H7 (cell line): Measurements from ENCODE around the gene PCDH9. TPM values are rescaled to one million over a fixed set of nuclear protein-coding genes. Genes with fewer than 3 reads are reported as not detected.

Source experiments
- DNase-seq: peaks from one replicate; pipeline ENCODE4 v3.0.0; 2012
- H3K27me3 ChIP-seq: 2 replicates; pipeline ENCODE4 v1.6.0; 2011; ENCODE audit warnings: mild to moderate bottlenecking, low read length; ENCODE audit not compliant: control insufficient read depth, insufficient read depth
- H3K36me3 ChIP-seq: replicated peaks from 2 replicates; pipeline ENCODE4 v1.5.1; 2011; ENCODE audit warnings: low read length; ENCODE audit not compliant: control insufficient read depth, insufficient read depth
- H3K4me3 ChIP-seq: 2 replicates; pipeline ENCODE4 v1.5.1; 2011; ENCODE audit warnings: low read depth, mild to moderate bottlenecking, control low read depth, low read length, moderate library complexity; ENCODE audit not compliant: insufficient read depth
- total RNA-seq: library from RNA; depleted of rRNA; stranded (reverse); fragments of >200 nt; shearing (Covaris generic); gene quantifications from 2 replicates; pipeline ENCODE4 v1.2.3, GENCODE V29; 2014

Gene PCDH9
- total RNA-seq, 1 experiment from 2014 or later: 0.14 TPM

GRCh38 chr13:67158903-67159302 lies 71.2 kb downstream of the PCDH9 start:
- Histone ChIP-seq H3K4me3 (no peak overlapping the region), H3K36me3 (no peaks in the 10 kb centered on the region), H3K27me3 (no peaks in the 10 kb centered on the region)
- no peak for DNase-seq

- no peak for DNase-seq
- no peaks in the 10 kb centered on the region for H3K27me3 ChIP-seq
- H3K4me3 ChIP-seq: no peak overlapping the region
- H3K36me3 ChIP-seq: no peaks in the 10 kb centered on the region
These were observed 73.4 kb downstream of the PCDH9 start for GRCh38 chr13:67156723-67157060.

GRCh38 chr13:67155898-67156722 lies 74.0 kb downstream of the PCDH9 start:
- no peak overlapping the region for H3K4me3 ChIP-seq
- no peaks in the 10 kb centered on the region for H3K36me3 ChIP-seq
- H3K27me3 ChIP-seq: no peaks in the 10 kb centered on the region
- DNase-seq: no peak

GRCh38 chr13:67152085-67152484 lies 78.1 kb downstream of the PCDH9 start:
- Histone ChIP-seq H3K36me3 (no peaks in the 10 kb centered on the region), H3K4me3 (no peak overlapping the region), H3K27me3 (no peaks in the 10 kb centered on the region)
- no peak for DNase-seq

GRCh38 chr13:67151652-67152051 lies 78.5 kb downstream of the PCDH9 start:
- Histone ChIP-seq H3K36me3 (no peaks in the 10 kb centered on the region), H3K27me3 (no peaks in the 10 kb centered on the region), H3K4me3 (no peak overlapping the region)
- no peak for DNase-seq

- no peak overlapping the region for H3K4me3 ChIP-seq
- H3K27me3 ChIP-seq: no peaks in the 10 kb centered on the region
- no peaks in the 10 kb centered on the region for H3K36me3 ChIP-seq
- no peak for DNase-seq
These were observed 79.5 kb downstream of the PCDH9 start for GRCh38 chr13:67150608-67151007.

GRCh38 chr13:67148161-67148571 lies 82.0 kb downstream of the PCDH9 start:
- Histone ChIP-seq H3K4me3 (no peak overlapping the region), H3K27me3 (no peaks in the 10 kb centered on the region), H3K36me3 (no peaks in the 10 kb centered on the region)
- no peak for DNase-seq

GRCh38 chr13:67147342-67148133 lies 82.6 kb downstream of the PCDH9 start:
- H3K36me3 ChIP-seq: no peaks in the 10 kb centered on the region
- no peak overlapping the region for H3K4me3 ChIP-seq
- H3K27me3 ChIP-seq: no peaks in the 10 kb centered on the region
- peak; percentile 5 for DNase-seq

- no peaks in the 10 kb centered on the region for H3K27me3 ChIP-seq
- DNase-seq: no peak
- no peak overlapping the region for H3K4me3 ChIP-seq
- H3K36me3 ChIP-seq: no peaks in the 10 kb centered on the region
These were observed 83.5 kb downstream of the PCDH9 start for GRCh38 chr13:67146523-67147130.

GRCh38 chr13:67145950-67146349 lies 84.2 kb downstream of the PCDH9 start:
- Histone ChIP-seq H3K36me3 (no peaks in the 10 kb centered on the region), H3K4me3 (no peak overlapping the region), H3K27me3 (no peaks in the 10 kb centered on the region)
- no peak for DNase-seq

- Histone ChIP-seq H3K27me3 (no peaks in the 10 kb centered on the region), H3K4me3 (no peak overlapping the region), H3K36me3 (no peaks in the 10 kb centered on the region)
- no peak for DNase-seq
These were observed 86.5 kb downstream of the PCDH9 start for GRCh38 chr13:67143544-67144115.

GRCh38 chr13:67140006-67140405 lies 90.1 kb downstream of the PCDH9 start:
- Histone ChIP-seq H3K27me3 (no peaks in the 10 kb centered on the region), H3K36me3 (no peaks in the 10 kb centered on the region), H3K4me3 (no peak overlapping the region)
- no peak for DNase-seq

GRCh38 chr13:67139551-67139950 lies 90.6 kb downstream of the PCDH9 start:
- Histone ChIP-seq H3K4me3 (no peak overlapping the region), H3K36me3 (no peaks in the 10 kb centered on the region), H3K27me3 (no peaks in the 10 kb centered on the region)
- DNase-seq: no peak

GRCh38 chr13:67138970-67139369 lies 91.2 kb downstream of the PCDH9 start:
- DNase-seq: no peak

More at GRCh38 chr13:67138970-67139369, 91.2 kb downstream of the PCDH9 start:
- Histone ChIP-seq H3K27me3 (no peaks in the 10 kb centered on the region), H3K4me3 (no peak overlapping the region), H3K36me3 (no peaks in the 10 kb centered on the region)
